ENCODE data around the gene EPS8L3. TPM values are rescaled to one million over a fixed set of nuclear protein-coding genes. Genes with fewer than 3 reads are reported as not detected.
"Not testable (repeated sequence)": the region's sequence is repeated elsewhere in the genome, so short reads cannot be mapped to it uniquely, and the experiment has no call there.

Gene EPS8L3
- total RNA-seq, 1 experiment from 2014 or later, result 0.17 TPM

- TF ChIP-seq, protein P1, sequence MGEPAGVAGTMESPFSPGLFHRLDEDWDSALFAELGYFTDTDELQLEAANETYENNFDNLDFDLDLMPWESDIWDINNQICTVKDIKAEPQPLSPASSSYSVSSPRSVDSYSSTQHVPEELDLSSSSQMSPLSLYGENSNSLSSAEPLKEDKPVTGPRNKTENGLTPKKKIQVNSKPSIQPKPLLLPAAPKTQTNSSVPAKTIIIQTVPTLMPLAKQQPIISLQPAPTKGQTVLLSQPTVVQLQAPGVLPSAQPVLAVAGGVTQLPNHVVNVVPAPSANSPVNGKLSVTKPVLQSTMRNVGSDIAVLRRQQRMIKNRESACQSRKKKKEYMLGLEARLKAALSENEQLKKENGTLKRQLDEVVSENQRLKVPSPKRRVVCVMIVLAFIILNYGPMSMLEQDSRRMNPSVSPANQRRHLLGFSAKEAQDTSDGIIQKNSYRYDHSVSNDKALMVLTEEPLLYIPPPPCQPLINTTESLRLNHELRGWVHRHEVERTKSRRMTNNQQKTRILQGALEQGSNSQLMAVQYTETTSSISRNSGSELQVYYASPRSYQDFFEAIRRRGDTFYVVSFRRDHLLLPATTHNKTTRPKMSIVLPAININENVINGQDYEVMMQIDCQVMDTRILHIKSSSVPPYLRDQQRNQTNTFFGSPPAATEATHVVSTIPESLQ (CRISPR knock-in tag; IDR thresholded peaks at IDR 0.05), result no peak
Measured at GRCh38 chr1:109768335-109768650, 4.6 kb upstream of the EPS8L3 start (continued).

DNA sequence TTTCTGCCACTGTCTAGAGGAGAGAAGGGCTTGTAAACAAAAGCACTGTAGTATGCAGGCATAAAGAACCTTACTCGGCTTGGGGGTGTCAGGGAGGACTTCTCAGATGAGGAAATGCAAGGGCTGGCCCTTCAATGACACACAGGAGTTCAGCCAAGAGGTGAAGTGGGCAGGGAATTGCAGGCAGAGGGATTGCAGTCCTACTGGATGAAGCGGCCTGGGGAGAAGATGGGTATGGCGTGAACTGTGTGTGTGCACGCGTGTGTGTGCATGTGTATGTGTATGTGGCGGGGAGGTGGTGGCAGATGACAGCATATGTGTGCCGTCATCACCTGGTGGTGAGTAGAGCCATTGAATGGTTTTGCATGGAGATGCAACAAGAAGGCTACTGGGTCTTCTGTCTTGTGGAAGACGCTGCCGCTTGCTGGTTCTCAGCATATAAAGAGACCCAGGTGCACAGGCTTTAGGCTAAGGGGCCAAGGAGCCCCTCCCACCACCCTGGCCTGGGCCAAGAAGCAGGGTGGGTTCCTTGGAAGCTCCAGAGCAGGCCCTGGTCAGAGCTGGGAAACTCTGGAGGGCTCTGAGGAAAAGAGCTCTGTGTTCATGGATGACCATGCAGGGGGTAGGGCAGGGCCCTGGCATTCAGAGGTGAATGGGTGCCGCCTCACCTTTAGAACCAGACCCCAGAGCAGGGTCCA lies 4.1 kb upstream of the EPS8L3 start:
- TF ChIP-seq ZNF416 (CRISPR knock-in tag; IDR thresholded peaks at IDR 0.05) (no peak), ZNF423 (CRISPR knock-in tag; IDR thresholded peaks at IDR 0.05) (no peak), IRF2 (CRISPR knock-in tag; IDR thresholded peaks at IDR 0.05; ENCODE audit: borderline replicate concordance, low read depth) (no peak), TEAD1 (CRISPR knock-in tag; IDR thresholded peaks at IDR 0.05) (no peak), CBFB (CRISPR knock-in tag; IDR thresholded peaks at IDR 0.05; ENCODE audit: low read depth) (no peak), ARID4B (CRISPR knock-in tag; IDR thresholded peaks at IDR 0.05; ENCODE audit: borderline replicate concordance) (no peak)
- TF ChIP-seq, protein P2, sequence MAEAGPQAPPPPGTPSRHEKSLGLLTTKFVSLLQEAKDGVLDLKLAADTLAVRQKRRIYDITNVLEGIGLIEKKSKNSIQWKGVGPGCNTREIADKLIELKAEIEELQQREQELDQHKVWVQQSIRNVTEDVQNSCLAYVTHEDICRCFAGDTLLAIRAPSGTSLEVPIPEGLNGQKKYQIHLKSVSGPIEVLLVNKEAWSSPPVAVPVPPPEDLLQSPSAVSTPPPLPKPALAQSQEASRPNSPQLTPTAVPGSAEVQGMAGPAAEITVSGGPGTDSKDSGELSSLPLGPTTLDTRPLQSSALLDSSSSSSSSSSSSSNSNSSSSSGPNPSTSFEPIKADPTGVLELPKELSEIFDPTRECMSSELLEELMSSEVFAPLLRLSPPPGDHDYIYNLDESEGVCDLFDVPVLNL (CRISPR knock-in tag; IDR thresholded peaks at IDR 0.05; ENCODE audit: borderline replicate concordance, low read depth), result no peak
- TF ChIP-seq, protein P3, sequence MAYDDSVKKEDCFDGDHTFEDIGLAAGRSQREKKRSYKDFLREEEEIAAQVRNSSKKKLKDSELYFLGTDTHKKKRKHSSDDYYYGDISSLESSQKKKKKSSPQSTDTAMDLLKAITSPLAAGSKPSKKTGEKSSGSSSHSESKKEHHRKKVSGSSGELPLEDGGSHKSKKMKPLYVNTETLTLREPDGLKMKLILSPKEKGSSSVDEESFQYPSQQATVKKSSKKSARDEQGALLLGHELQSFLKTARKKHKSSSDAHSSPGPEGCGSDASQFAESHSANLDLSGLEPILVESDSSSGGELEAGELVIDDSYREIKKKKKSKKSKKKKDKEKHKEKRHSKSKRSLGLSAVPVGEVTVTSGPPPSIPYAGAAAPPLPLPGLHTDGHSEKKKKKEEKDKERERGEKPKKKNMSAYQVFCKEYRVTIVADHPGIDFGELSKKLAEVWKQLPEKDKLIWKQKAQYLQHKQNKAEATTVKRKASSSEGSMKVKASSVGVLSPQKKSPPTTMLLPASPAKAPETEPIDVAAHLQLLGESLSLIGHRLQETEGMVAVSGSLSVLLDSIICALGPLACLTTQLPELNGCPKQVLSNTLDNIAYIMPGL (CRISPR knock-in tag; IDR thresholded peaks at IDR 0.05), result no peak
- TF ChIP-seq, protein P4, sequence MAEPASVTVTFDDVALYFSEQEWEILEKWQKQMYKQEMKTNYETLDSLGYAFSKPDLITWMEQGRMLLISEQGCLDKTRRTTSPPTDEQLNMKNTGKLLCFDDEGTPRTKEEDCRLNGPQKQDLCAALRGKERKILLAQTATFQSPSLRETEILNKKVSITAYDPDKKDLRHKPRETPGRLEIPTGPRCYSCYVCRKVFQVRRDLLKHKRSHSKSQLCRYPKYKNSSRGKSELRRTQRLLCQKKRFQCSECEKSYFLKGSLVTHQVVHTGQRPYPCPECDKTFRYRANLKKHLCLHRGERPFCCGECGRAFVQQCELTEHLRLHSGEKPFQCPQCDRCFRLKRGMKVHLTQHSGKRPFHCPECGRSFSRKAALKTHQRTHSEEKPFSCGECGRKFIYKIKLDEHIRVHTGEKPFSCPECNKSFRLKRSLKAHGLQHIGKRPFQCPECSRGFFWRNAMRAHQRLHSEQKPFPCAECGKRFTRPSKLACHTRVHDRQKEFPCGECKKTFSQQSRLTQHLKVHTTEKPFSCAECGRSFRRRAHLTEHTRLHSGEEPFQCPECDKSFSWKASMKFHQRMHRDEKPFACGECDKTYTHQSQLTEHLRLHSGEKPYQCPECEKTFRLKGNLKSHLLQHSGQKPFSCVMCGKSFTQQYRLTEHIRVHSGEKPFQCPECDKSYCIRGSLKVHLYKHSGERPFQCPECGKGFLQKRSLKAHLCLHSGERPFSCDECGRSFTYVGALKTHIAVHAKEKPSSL (CRISPR knock-in tag; conservative IDR thresholded peaks at IDR 0.05), result no peak
- TF ChIP-seq, protein P5, sequence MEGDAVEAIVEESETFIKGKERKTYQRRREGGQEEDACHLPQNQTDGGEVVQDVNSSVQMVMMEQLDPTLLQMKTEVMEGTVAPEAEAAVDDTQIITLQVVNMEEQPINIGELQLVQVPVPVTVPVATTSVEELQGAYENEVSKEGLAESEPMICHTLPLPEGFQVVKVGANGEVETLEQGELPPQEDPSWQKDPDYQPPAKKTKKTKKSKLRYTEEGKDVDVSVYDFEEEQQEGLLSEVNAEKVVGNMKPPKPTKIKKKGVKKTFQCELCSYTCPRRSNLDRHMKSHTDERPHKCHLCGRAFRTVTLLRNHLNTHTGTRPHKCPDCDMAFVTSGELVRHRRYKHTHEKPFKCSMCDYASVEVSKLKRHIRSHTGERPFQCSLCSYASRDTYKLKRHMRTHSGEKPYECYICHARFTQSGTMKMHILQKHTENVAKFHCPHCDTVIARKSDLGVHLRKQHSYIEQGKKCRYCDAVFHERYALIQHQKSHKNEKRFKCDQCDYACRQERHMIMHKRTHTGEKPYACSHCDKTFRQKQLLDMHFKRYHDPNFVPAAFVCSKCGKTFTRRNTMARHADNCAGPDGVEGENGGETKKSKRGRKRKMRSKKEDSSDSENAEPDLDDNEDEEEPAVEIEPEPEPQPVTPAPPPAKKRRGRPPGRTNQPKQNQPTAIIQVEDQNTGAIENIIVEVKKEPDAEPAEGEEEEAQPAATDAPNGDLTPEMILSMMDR (IDR thresholded peaks at IDR 0.05), result no peak
- TF ChIP-seq, protein P6, sequence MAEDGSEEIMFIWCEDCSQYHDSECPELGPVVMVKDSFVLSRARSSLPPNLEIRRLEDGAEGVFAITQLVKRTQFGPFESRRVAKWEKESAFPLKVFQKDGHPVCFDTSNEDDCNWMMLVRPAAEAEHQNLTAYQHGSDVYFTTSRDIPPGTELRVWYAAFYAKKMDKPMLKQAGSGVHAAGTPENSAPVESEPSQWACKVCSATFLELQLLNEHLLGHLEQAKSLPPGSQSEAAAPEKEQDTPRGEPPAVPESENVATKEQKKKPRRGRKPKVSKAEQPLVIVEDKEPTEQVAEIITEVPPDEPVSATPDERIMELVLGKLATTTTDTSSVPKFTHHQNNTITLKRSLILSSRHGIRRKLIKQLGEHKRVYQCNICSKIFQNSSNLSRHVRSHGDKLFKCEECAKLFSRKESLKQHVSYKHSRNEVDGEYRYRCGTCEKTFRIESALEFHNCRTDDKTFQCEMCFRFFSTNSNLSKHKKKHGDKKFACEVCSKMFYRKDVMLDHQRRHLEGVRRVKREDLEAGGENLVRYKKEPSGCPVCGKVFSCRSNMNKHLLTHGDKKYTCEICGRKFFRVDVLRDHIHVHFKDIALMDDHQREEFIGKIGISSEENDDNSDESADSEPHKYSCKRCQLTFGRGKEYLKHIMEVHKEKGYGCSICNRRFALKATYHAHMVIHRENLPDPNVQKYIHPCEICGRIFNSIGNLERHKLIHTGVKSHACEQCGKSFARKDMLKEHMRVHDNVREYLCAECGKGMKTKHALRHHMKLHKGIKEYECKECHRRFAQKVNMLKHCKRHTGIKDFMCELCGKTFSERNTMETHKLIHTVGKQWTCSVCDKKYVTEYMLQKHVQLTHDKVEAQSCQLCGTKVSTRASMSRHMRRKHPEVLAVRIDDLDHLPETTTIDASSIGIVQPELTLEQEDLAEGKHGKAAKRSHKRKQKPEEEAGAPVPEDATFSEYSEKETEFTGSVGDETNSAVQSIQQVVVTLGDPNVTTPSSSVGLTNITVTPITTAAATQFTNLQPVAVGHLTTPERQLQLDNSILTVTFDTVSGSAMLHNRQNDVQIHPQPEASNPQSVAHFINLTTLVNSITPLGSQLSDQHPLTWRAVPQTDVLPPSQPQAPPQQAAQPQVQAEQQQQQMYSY (CRISPR knock-in tag; IDR thresholded peaks at IDR 0.05), result no peak
- POLR2A ChIA-PET, result no interaction called here
- Mint-ChIP-seq H3K4me1 (peaks cover 2% of the 10 kb centered on the region; the same call in 1 of the 2 replicates), H3K4me3 (no peak overlapping the region), H3K27ac (no peak overlapping the region), H3K27me3 (ENCODE audit: low read depth) (no peaks in the 10 kb centered on the region), H3K9me3 (no peaks in the 10 kb centered on the region), H3K36me3 (no peaks in the 10 kb centered on the region)
- CTCF ChIA-PET, result interaction anchor here (11.6 kb wide), 1 partner anchor 126 kb away, joined by 188 read pairs; no protein-coding TSS in a partner anchor
- DNase-seq (ENCODE audit: low spot score) (peak; percentile 4), ATAC-seq (no peak)

GRCh38 chr1:109766991-109767636 lies 3.4 kb upstream of the EPS8L3 start:
- H3K4me1 Mint-ChIP-seq; H3K4me3 Mint-ChIP-seq; CTCF ChIA-PET; H3K36me3 Mint-ChIP-seq; H3K9me3 Mint-ChIP-seq; ATAC-seq; POLR2A ChIA-PET; H3K27ac Mint-ChIP-seq; H3K27me3 Mint-ChIP-seq (ENCODE audit: low read depth): not testable (repeated sequence)
- DNase-seq (ENCODE audit: low spot score), result peak; percentile 2
